NCI-H524 (cell line): ENCODE measurements around the gene TRAF2.
"Not testable (repeated sequence)": the region's sequence is repeated elsewhere in the genome, so short reads cannot be mapped to it uniquely, and the experiment has no call there.

Source experiments
- DNase-seq, 2 experiments: peaks; one replicate each; lab custom pipeline; 2025; lab: John Stamatoyannopoulos, UW

TRAF2 gene

DNA sequence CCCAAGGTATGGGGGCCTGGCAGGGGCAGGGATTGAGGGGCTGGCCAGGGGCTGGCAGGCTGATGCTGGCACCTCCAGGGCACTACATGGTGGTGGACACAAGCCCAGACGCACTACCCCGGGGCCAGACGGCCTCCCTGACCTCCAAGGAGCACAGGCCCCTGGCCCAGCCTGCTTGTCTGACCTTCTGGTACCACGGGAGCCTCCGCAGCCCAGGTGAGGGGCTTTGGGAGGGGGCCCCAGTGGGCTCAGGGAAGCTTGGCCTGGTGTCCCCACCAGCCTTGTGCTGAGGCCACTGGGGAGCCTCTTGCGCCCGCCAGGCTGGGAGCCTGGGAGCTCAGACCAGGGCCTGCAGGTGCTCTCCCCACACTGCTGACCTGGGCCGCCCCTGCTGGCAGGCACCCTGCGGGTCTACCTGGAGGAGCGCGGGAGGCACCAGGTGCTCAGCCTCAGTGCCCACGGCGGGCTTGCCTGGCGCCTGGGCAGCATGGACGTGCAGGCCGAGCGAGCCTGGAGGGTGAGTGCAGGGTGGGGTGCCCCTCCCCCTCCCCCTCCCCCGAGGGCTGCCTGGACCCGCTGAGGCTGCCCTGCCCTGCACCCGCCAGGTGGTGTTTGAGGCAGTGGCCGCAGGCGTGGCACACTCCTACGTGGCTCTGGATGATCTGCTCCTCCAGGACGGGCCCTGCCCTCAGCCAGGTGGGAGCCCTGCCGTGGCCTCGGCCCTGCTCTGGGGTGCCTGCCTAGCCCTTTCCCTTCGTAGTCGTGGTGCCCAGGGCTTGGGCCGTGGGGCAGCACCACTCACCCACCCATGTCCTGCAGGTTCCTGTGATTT, 28.5 kb upstream of the TRAF2 start:
- no peak for DNase-seq

DNA sequence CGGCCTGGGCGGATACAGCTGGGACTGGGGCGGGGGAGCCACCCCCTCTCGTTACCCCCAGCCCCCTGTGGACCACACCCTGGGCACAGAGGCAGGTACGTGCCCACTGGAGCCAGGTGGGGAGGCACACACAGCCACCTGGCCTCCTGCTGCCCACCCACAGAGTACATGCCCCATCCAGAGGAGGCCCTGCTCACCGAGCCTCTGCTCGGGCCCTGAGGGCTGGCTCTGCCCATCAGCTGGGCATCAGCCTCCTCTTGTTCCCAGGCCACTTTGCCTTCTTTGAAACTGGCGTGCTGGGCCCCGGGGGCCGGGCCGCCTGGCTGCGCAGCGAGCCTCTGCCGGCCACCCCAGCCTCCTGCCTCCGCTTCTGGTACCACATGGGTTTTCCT, 27.9 kb upstream of the TRAF2 start:
- no peak for DNase-seq

DNA sequence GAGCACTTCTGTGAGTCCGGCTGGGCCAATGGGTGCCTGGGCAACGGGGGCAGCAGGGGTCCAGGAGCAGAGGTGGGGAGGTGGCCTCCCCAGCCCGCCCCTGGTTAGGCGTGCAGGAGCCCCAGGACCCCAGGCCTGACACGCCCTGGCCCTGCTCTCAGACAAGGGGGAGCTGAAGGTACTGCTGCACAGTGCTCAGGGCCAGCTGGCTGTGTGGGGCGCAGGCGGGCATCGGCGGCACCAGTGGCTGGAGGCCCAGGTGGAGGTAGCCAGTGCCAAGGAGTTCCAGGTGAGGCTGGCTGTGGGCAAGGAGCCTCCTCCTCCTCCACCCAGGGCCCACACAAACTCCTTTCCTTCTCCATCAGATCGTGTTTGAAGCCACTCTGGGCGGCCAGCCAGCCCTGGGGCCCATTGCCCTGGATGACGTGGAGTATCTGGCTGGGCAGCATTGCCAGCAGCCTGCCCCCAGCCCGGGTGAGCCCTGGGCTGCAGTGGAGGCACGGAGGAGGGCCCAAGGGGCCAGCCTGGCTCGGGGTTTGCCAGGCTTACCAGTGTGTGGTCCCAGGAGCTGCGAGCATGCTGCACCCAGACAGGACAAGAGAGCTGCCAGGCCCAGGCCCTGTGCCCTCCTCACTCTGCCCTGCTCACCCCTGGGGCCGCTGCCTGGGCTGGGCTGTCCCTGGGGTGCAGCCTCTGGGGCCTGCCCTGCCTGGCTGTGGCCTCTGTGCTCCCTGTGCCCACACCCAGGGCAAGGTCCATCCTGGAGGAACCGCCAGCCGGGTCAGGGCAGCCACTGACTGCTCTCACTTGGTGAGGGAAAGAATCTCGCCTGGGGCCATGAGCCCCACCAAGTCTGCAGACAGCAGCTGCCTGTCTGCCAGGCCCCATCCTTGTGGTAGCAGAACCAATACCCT, 27.2 kb upstream of the TRAF2 start:
- DNase-seq, result no peak

DNA sequence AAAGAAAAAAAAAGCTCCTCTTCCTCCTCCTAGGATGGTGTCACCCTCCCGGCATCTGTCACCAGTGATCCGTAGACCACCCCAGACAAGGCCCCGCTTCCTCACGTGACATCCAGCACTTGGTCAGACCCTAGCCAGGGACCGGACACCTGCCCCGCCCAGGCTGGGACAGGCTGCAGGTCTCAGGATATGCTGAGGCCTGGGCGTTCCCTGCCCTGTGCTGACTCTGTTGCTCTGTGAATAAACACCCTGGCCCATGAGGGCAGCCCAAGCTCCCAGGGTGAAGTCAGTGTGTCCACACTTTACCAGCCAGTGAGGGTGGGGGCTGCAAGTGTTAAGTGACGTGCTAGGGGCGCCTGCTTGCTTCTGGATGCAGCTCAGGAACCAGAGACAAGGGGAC, 25.8 kb upstream of the TRAF2 start:
- DNase-seq, result no peak

DNA sequence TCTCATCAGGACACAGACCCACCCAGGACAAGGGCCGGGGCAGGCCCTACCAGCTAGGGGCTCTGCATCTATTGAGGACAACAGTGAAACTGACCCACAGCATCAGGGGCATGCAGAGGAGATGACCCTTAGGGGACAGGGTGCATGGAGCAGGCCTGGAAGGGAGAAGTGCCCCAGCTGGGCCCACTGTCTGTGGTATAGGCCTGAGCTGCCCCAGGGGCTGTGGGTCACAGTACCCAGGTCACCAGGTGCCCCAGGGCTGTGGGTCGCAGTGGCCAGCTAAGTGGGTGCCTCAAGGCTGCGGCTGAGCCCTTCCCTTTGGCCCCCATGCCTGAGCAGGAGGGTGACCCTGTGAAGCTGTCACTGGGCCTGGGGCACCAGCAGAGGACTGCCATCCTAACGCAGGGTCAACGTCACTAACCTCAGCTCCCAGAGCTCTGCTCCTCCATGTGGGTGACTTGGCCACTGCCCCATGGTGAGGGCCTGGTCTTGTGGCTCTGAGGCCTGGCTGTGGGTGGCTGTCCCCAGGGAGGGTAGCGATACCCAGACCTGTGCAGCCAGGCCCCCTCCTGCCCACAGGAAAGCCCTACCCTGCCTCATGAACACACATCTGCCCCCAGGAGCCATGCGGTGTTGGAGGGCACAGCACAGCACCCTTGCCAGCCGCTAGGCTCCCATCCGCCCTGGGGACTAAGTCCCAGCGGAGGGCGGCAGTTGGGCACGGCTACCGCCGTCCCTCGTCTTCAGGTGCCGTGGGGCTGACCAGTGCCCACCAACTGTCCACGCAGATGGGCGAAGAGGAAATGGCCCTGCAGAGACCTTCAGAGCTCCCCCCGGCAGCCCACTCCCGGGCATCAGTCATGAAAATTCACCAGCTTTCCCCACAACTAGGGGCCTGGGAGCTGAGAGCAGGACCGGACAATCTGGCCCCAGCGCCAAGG, 25.1 kb upstream of the TRAF2 start:
- DNase-seq, result no peak

DNA sequence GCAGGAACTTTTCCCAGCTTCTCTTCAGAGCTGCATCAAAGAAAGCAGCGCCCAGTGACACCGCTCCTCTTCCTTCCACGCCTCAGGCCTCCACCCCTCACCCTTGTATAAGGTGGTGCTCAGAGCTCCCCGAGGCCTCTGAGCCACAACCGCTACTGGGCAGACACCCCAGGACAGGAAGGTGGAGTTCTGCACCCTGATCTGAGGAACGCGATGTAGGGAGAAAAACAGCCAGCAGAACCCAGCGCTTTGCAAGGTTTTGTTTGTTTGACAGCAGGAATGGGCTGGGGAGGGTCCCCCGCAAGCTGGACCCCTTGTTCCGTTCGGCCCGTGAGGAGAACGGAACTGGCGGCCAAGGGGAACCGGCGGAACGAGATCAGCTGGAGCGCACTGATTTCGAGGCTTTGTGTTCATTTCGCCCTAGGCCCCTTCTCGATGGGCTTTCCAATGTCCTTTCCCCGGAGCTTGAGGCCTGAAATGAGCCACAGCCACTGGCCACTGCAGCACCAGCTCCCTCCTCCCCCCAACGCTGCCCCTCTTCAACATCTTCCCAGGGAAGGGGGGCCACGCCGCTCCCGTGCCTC, 24.4 kb upstream of the TRAF2 start:
- DNase-seq, result no peak

DNA sequence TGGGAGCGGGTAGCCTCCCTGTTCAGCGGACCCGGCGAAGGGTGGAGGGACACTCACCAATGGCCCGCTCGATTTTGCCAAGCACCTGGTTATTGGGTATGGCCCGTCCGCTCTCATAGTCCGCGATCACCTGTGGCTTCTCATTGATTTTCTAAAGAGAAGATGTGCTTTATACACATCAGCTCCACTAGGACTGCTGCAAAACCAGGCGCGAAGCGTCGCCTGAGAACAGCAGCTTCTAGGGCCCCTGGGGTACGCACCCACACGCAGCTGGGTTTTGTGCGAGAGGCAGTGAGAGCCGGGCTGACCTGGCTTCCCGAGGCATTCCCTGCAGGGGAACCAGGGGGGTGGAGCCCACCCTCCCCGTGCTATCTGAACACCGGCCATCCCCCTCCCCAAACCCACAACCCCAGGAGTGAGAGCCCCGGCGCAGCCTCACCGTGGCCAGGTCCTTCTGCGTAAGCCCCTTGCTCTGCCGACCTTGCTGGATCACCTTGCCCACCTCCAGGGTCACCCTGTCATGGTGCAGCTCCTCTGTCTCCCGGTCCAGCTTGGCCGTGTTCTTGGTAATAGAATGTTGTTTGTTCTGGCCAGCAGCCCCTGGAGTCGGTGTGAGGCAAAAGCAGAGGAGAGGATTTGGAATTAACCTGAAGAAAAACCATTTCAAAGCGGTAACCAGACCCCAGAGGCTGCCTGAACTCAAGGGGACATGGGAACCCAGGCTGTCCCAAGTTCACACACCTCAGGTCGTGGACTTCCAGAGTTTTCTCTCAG, 23.3 kb upstream of the TRAF2 start:
- DNase-seq, result no peak

DNA sequence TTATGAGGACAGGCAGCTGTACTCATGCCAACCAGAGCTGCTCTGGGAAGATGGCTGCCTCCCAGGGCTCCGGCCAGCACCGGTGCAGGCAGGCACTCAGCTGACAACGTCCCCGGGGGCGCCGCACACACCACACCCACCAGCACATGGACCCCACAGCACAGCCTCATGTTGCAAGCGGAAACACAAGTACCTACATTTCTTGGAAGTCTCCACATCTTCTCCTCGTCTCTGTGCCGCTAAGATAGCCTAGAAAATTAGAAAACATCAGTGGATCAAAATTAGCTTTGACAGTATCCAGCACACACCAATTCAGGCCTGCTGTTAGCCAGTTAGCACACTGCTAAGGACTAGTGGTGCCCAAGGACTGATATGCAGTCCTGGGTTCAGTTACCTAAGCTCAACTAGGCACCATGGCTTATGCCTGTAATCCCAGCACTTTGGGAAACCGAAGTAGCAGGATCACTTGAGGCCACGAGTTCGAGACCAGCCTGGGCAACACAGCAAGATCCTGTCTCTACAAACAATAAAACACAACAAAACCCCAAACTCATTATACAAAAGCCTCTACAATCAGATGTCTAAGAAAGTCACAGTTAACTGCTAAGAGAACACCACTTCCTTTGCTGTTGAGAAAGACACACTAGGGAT, 22.6 kb upstream of the TRAF2 start:
- no peak for DNase-seq

DNA sequence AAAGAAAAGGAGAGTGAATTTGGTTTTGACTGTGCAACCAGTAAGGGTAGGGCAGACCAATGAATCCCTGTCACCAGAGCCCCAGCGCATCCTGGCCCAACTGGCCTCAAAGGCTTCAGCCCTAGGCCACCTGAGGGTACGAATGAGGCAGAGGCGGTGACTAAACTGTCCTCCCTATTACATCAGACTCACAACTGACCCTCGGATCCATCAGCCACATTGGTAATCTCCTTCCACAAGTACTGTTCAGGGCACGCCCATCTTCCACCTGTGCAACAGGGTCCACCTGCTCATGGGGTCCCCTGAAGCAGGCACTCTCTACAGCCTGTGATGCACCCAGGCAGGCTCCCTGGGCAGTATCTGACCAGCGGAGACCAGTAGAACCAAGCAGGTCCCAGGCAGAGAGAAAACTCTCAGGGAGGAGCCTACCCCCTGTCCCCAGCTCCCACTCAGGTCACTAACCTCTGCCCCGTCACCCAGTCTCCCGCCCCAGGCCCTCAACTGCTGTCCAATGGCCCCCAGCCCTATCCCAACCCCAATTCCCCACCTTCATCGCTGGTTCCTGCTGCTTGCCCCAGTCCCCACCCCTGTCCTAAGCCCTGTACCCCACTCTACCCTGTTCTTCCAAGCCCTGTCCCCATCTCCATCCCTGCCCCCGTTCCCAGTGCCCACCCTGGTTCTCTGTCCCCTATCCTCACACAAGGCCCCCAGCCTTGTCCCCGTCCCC, 21.1 kb upstream of the TRAF2 start:
- no peak for DNase-seq

DNA sequence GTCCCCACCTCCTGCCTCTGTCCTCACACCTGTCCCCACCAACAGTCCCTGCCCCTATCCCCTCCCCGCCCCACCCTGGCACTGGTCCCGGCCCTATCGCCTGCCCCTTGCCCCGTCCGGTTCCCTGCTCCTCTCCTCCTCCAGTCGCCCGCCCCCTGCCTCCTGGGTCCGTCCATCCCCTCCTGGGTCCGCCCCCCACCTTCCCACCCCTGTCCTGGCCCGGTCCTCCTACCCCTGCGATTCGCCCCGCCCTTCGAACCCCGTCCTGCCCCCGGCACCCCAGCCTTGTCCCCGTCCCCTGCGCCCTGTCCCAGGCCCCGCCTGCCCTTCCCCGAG, 20.6 kb upstream of the TRAF2 start:
- no peak for DNase-seq

DNA sequence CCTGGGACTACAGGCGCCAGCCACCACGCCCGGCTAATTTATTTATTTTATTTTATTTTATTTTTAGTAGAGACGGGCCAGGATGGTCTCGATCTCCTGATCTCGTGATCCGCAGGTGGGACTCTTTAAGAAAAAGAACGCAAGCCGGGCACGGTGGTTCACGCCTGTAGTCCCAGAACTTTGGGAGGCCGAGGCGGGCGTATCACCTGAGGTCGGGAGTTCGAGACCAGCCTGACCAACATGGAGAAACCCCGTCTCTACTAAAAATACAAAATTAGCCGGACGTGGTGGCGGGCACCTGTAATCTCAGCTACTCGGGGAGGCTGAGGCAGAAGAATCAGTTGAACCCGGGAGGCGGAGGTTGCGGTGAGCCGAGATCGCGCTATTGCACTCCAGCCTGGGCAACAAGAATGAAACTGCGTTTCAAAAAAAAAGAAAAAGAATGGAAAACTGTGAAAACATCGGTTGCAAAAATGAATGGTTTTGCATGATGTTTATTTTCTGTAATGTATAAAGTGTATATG, 19.4 kb upstream of the TRAF2 start:
- DNase-seq, result not testable (repeated sequence)

DNA sequence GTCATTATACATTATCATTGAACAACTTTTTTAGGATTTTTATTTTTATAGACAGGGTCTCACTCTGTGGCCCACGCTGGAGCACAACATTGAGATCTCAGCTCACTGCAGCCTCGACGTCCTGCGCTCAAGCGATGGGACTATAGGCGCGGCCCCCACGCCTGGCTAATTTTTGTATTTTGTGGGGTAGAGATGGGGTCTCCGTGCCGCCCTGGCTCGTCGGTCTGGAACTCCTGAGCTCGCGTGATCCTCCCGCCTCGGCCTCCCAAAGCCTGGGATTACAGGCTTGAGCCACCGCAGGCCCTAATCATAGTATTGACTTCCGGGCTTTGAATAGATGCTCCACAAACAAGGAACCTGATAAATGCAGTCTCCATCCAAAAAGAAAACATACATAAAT, 18.8 kb upstream of the TRAF2 start:
- no peak for DNase-seq

DNA sequence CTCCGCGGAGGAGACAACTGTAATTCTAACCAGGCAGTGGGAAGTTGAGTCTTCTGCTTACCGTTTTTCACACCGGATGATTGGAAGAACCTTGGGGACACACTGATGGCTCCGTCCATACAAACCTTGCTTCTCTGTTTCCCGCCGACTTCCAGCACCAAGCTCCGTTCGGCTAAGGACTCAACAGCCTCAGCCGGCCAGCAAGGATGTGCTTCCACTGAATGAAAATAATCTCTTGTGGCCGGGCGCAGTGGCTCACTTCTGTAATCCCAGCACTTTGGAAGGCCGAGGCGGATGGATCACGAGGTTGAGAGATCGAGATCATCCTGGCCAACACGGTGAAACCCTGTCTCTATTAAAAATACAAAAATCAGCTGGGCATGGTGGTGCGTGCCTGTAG, 18.4 kb upstream of the TRAF2 start:
- DNase-seq, result no peak

DNA sequence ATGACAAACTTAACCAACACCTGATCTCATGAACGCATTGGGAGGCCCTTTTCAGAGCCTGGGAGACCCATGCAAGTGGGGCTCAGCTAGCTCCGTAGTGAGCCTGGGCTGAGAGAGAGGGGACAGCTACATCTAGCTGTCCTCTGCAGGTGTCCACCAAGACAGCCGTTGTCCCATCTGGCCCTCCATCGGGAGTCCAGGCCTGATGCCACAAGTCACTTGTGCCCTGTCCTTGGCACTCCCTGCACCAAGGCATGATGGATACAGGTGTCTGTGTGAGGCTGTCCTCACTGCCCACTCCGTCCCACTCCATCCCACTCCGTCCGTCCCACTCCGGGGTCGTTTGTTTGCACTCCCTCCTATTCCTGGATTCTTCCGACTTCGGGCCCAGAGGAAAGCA, 17.7 kb upstream of the TRAF2 start:
- no peak for DNase-seq

DNA sequence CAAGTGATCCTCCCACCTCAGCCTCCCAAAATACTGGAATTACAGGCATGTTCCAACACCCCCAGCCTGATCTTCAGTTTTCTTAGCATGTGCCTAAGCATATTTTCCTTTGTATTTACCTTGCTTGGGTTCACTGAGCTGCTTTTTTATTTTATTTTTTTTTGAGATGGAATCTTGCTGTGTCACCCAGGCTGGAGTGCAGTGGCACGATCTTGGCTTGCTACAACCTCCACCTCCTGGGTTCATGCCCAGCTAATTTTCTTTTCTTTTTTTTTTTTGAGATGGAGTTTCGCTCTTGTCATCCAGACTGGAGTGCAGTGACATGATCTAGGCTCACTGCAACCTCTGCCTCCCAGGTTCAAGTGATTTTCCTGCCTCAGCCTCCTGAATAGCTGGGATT, 16.7 kb upstream of the TRAF2 start:
- not testable (repeated sequence) for DNase-seq

DNA sequence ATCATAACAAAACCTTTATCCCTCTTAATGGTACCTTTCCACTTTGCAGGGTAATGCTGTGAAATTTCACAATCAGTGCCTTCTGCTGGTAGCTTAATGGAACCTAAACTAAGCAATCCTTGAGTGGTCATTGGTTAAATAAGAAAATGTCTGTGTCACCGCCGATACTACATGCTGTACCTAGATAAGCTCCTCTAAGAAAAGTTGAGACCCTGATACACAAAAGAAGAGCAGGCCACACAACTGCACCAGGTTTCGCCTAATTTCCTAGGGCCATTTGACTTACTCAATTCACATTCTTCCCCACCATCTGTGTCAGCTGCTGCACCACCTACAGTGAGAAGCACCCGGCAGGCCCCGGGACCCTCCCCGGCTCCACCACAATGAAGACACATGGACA, 11.2 kb upstream of the TRAF2 start:
- DNase-seq, result no peak

DNA sequence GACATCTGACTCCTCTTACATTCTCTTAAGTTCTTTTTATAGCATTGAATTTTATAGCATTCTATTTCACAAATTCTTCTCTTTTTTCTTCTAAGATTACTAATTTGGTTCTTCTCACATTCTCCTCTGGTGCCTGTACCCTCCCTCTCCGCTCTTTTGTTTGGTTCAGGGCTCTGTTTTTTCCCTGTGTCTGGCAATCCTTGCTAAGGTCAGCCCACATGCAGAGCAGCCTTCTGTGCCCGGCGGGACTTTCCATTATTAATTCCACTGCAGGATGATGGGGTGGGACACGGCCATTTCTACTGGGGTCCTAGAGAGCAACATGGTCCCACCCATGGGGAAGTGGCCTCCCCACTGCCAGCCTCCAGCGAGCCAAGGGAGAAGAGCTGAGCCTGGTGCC, 9.8 kb upstream of the TRAF2 start:
- DNase-seq, result no peak

DNA sequence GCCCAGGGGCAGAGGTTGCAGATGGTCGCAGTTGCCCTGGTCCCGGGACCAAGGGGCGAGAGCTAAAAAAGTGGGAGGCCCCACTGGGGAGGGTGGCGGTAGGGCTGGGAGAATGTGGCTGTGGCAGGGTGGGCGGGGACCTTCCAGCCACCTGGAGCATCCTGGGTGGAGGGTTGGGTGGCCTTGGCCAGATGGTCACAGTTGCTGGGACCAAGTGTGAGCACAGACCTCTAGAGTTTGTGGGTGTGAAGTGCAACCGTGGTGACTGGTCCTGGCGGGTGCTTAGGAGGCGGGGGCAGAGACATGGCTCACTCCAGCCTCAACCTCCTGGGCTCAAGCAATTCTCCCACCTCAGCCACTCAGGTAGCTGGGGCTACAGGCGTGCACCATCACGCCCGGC, 5.7 kb upstream of the TRAF2 start:
- peak; percentile 32 to 71 for DNase-seq

DNA sequence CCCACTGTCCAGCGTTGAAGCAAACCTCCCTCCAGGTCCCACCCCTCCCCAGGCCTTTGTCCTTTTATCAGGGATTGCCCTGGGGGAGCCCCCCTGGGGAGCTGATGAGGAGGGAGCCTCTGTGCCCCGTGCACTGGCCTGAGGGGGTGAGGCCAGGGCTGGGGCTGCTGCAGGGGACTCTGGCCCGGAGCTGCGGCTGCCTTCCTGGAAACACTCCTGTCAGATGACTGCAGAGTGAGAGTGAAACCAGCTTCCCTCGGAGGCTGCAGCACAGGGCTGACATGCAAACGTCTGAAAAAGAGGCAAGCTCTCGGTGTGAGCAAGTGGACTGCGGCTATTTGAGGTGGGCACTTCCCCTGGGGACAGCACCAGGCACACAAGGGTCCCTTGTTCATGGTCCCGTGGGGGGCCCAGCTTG, 4.6 kb upstream of the TRAF2 start:
- DNase-seq, result no peak
